Measurements from ENCODE around the gene STARD10. TPM values are rescaled to one million over a fixed set of nuclear protein-coding genes. Genes with fewer than 3 reads are reported as not detected.

Gene STARD10
- total and polyA plus RNA-seq, 4 donors = 70.5 to 328 (median 232) TPM

- TF ChIP-seq ZBTB33 (IDR thresholded peaks at IDR 0.05) (no peak), FOXA1 (IDR thresholded peaks at IDR 0.05) (no peak), RAD21 (IDR thresholded peaks at IDR 0.05) (no peak), EGR1 (IDR thresholded peaks at IDR 0.05; ENCODE audit: low read depth in 2 of 2) (no peak), NR2F2 (IDR thresholded peaks at IDR 0.05) (no peak), CTCF (IDR thresholded peaks at IDR 0.05; ENCODE audit: low read depth, low read length, missing input control) (no peak), TAF1 (conservative IDR thresholded peaks at IDR 0.05) (no peak), ATF3 (IDR thresholded peaks at IDR 0.05) (no peak), FOXA2 (IDR thresholded peaks at IDR 0.05) (no peak)
These were observed 13.4 kb downstream of the STARD10 start (continued) for GRCh38 chr11:72780296-72781062.

GRCh38 chr11:72779495-72780128 is 14.2 kb downstream of the STARD10 start:
- no peak for TF ChIP-seq ATF3 (IDR thresholded peaks at IDR 0.05)
- TF ChIP-seq REST (IDR thresholded peaks at IDR 0.05) = no peak
- no peak for TF ChIP-seq HNF4A (conservative IDR thresholded peaks at IDR 0.05)
- TF ChIP-seq YY1 (IDR thresholded peaks at IDR 0.05) = no peak
- no peak for TF ChIP-seq RXRA (IDR thresholded peaks at IDR 0.05)
- TF ChIP-seq ZBTB33 (IDR thresholded peaks at IDR 0.05) = no peak
- no peak for TF ChIP-seq SP1 (IDR thresholded peaks at IDR 0.05)
- no peak for TF ChIP-seq GABPA (IDR thresholded peaks at IDR 0.05 in 1 of 2, conservative IDR thresholded peaks at IDR 0.05 in 1 of 2)
- no peak for TF ChIP-seq RAD21 (IDR thresholded peaks at IDR 0.05)
- TF ChIP-seq EGR1 (IDR thresholded peaks at IDR 0.05; ENCODE audit: low read depth in 2 of 2) = no peak
- TF ChIP-seq HNF4G (IDR thresholded peaks at IDR 0.05) = no peak
- no peaks in the 10 kb centered on the region for H3K27me3 ChIP-seq (ENCODE audit: control insufficient read depth in 4 of 4, insufficient read depth in 4 of 4, low read length in 3 of 4)
- 41% methylated on average over 4 of the region's 4 CpGs for WGBS
- peak overlapping the region; percentile 64 to 85 (median 78) for H3K4me3 ChIP-seq (ENCODE audit: low read depth in 1 of 3, low read length in 3 of 3)
- no peaks in the 10 kb centered on the region for H3K9me3 ChIP-seq (ENCODE audit: control insufficient read depth in 4 of 4, low read length in 3 of 4)
- H3K36me3 ChIP-seq (ENCODE audit: control insufficient read depth in 4 of 4, insufficient read depth in 3 of 4, low read depth in 1 of 4, low read length in 3 of 4) = no peaks in the 10 kb centered on the region
- peak overlapping the region; percentile 86 to 92 for H3K27ac ChIP-seq (ENCODE audit: low read depth in 1 of 2, low read length in 2 of 2)
- DNase-seq (ENCODE audit: low spot score) = no peak
- peaks cover 12 to 80% (median 64%) of the 10 kb centered on the region in 4 donors for H3K4me1 ChIP-seq (ENCODE audit: control insufficient read depth in 4 of 4, insufficient read depth in 4 of 4, low read length in 3 of 4)
- peak overlapping the region; percentile 26 to 81 for H3K9ac ChIP-seq (ENCODE audit: low read depth in 1 of 2, low read length in 2 of 2)
